Stimulated activated CD8-positive, alpha-beta memory T cell treated with anti-CD3 and anti-CD28 coated beads, Interleukin-7, amount 100 ng/mL, for 1 hour (primary cell): Measurements from ENCODE around the gene LRRC71.

ENCODE experiments used
- DNase-seq, 2 donors: peaks; one replicate each; pipeline ENCODE4 v3.0.0-alpha.2; 2020; ENCODE audit warnings: low read depth in 2 of 2

LRRC71 gene

DNA sequence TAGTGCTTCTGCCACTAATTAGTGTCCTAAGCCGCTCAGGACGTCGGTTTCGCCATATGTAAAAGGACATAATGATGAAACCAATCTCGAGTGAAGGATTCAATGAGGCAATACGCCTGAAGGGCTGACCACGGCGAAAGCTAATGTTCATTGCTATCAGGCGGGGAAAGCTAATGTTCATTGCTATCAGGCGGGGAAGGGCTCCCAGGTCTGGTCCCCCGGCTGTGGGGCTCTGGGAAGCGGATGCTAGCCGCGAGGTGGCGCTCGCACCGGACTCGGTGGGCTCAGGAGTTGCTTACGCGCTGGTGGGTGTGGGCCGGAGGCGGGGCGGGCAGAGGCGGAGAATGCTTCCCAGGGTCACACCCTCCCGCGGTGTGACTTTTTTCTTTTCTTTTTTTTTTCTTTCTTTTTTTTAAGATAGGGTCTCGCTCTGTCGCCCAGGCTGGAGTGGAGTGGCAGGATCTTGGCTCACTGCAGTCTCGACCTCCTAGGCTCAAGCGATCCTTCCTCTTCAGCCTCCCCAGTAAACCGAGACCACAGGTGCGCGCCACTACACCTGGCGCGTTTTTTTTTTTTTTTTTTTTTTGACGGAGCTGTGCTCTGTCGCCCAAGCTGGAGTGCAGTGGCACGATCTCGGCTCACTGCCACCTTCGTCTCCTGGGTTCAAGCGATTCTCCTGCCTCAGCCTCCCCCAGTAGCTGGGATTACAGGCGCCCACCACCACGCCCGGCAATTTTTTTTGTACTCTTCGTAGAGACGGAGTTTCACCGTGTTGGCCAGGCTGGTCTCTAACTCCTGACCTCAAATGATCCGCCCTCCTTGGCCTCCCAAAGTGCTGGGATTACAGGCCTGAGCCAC lies 28.0 kb upstream of the LRRC71 start:
- DNase-seq = peak; percentile 64 to 78

GRCh38 chr1:156893048-156893953 lies 27.1 kb upstream of the LRRC71 start, which contains the start of gene PEAR1:
PEAR1 (plus strand) TSS chr1:156893718; CDS start chr1:156903927, 10,209 bp downstream.
- no peak for DNase-seq

GRCh38 chr1:156894001-156894400 lies 26.4 kb upstream of the LRRC71 start:
- DNase-seq = no peak

DNA sequence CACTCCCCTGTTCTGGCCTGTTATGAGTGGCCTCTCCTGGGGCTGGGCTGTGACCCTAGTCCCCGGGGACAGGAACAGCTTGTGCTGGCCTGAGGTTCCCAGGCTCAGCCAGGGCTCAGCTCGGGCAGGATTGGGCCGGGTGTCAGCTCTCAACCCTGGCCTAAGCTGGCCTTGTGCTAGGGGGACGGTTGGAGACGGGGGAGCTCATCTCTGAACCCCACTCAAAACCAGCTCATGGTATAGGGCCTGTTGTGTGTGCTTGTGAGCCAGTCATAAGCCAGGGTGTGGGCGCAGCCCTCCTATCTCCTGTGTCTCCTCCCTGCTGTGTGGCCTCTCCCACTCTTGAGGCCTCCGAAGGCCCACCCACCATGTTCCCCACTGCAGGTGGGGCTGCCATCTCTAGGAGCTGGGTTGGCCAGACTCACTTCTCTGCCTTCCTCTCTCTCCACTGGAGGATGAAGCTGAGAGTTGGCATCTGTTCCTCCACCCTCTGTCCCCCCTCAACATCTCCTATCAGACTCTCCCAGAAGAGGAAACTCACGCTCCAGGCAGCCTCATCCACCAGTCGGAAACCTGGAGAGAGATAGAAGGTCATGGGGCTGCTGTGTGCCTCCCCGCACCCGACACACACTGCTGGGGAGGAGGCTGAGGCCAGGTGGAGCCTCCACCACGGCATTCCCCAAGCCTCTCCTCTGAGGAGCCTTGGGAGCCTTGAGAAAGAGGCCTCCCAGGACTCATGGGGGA lies 25.5 kb upstream of the LRRC71 start:
- DNase-seq = no peak

DNA sequence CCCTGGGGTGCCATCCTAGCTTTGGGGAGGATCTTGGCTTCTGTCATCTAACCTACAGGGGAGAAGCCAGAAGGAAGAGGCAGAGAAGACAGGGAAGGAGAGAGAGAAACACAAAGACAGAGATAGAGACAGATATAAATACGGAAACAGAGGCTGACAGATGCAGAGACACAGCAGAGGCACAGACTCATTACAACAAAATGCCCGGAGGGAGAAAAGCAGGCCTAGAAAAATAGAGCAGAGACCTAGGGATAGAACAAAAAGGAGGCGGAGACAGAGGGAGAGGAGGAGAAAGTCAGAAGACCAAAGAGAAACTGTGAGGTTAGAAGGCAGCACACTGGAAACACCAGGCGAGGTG lies 25.0 kb upstream of the LRRC71 start:
- no peak for DNase-seq

- DNase-seq = no peak
Observed at GRCh38 chr1:156895927-156896326, 24.5 kb upstream of the LRRC71 start.

DNA sequence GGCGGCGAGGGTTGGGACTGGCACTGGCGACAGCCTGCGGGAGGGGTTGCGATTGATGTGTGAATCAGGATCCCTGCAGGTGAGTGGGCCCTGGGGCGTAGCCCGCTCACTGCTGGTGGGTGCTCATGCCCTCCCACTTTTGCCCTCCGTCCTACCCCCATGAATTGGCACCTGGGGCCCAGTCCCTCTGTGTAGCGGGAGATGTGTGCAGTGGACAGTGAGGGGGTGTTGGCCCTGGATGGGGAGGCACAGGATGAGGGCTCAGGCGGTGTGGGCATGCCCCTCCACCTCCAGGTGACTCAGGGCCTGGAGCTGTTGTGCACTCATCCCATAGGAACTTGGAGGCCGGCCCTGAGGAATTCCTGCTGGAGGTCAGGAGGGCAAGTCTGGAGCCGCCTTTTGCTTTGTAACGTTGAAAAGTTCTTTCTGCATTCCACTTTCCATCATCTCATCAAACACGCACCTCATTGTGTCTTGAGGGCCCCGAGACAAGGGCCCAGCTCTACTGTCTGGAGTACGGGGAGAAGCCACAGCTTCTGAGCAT lies 23.9 kb upstream of the LRRC71 start:
- no peak for DNase-seq

GRCh38 chr1:156897078-156897825 lies 23.2 kb upstream of the LRRC71 start:
- no peak for DNase-seq

DNA sequence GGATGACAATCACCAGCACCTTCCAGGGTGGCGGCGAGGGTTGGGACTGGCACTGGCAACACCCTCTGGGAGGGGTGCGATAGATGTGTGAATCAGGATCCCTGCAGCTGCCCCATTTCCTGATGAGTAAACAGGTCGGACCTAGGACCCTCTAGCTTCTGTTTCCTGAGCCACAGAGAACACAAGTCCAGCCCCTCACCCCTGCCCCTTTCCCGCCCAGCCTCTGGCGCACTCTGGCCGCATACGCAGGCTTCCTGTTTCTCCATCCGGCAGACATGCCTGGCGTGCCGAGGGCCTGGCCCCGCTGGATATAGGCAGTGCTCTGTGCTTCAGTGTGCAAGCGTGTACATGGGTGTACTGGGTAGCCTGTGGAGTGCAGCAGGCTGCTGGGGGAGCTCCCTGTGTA lies 22.3 kb upstream of the LRRC71 start:
- no peak for DNase-seq

- no peak for DNase-seq
Observed at GRCh38 chr1:156898971-156899664, 21.3 kb upstream of the LRRC71 start.

- no peak for DNase-seq
Observed at GRCh38 chr1:156899956-156900718, 20.3 kb upstream of the LRRC71 start.

DNA sequence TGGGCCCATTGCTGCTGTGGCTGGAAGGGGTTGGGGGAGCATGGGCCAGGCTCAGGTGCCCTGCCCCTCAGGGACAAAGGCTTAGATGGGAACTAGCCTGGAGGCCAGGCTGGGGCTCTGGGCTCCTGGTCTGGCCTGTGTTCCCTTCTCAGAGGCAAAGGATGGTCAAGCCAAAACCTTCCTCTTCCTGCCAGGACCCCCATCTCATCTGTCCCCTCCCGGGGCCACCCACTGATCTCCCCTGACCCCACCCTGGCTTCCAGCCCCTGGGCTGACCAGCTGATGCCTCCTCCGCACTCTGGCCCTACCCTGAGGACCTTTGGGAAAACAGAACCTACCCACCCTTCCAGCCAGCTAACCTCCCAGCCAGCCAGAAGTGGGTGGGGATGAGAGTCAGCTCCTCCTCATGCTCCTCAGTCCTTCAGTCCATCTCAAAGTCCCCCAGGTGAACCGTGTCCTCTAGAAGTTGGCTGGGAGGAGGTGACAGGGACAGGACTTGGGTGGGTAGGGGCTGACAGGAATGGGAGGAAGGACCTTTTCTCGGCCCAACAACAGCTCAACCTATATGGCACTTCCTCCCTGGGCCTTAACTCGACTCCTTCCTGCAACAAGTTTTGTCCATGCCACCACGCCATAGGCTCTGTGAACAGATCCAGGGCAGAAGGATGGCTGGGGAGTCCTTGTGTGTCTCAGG lies 19.4 kb upstream of the LRRC71 start:
- DNase-seq = no peak

- DNase-seq = no peak
Observed at GRCh38 chr1:156901590-156901900, 18.9 kb upstream of the LRRC71 start.

DNA sequence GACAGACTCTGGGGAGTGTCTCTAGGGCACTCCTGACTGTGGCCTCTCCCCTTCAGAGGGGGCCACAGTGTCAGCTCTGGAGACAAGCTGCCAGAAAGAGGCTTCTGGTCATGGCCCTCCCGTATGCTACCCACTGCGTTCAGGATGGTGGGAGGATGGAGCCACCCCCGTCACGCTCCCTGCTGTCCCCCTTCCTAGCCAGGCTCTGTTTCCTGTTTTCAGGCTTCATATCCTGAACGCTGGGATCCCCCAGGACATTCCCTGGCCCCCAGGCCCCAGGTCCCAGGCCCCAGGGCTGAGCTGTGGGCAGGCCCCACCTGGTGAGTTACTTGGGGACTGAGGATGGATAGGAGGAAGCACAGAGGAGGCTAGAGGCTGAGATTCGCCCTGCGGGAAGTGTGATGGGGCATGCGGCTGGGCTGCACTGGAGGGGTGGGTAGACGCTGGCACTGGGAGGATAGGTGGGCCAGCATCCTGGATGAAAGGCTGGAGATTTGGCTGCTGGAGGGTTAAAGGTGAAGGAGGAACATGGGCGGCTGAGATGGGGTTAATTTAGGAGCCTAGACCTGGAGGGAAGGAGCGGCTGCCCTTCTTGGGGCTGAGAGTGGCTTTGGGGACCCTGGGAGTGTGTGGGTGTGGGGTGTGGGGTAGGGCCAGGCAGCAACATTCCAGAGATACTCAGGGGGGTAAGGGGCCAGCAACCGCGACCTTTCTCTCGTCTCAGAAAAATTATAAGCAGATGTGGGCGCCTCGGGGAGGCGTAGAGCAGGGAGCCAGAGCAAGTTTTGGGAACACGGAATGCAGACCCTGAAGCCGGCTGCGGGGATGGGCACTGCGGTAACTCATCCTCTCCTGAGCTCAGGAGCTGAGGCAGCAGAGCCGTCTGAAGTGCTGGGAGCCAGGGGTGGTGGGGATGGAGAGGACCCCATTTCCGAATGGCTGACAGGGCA lies 18.2 kb upstream of the LRRC71 start:
- DNase-seq = no peak

DNA sequence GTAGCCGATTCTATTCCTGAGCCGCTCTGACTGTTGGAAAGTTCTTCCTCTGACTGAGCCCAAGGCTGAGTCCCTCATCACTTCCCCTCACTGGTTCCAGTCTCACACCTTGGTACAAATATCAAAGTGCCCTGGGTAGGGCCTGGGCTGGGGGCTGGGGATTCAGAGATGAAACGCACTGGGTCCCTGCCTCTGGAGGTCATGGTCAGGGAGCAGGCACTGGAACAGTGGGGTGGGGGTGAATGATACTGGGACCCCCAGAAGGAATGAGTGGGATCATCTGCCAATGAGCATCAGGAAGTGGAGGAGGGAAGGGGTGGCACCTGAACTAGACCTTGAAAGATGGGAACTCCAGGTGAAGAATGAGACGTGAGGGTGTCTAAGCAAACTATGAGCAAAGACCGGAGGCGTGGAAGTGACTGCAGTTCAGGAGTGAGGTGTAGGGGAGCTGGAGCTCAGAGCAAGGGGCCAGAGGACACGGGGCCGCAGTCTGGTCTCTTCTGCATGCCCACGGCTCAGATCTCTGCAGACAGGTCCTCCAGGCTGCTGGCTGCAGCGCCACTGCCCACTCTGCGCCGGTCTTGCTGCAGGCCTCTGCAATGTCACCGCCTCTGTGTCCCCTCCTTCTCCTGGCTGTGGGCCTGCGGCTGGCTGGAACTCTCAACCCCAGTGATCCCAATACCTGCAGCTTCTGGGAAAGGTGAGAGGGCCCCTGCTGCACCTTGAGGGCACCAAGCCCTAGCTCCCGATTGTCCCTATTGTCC lies 16.9 kb upstream of the LRRC71 start:
- DNase-seq = no peak

DNA sequence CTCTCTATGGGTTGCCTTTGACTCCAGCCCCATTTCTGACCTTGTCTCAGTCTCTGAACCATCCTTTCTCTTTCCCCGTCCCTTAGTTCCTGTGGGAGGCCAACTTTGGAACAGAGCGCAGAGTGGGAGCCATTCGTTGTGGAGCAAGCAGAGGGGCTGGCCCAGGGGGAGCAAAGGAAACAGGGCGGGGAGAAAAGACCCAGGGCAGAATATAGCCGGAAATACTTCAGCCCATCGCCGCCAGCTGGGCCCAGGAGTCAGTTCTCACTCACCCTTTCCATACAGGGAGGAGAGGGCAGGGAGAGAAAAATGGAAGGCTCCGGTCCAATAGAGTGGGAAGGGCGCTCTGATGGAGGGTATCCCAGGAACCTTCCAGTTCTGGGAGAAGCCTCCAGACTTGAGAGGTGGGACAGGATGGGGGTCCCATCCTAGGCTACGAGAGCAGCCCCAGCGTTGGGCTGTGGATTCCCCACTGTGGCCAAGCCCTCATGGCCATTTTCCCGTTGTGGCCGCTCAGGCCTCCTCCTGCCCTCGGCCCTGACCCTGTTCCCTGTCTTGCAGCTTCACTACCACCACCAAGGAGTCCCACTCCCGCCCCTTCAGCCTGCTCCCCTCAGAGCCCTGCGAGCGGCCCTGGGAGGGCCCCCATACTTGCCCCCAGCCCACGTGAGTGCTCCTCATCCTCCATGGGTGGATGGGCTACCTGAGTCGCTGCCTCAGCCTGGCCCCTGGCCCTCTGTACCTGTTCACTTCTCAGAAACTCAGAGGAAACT lies 16.1 kb upstream of the LRRC71 start:
- no peak for DNase-seq

- no peak for DNase-seq
Observed at GRCh38 chr1:156905176-156905575, 15.3 kb upstream of the LRRC71 start.
